HCT116 (cell line): Measurements from ENCODE around the gene AKR1B1. TPM values are rescaled to one million over a fixed set of nuclear protein-coding genes. Genes with fewer than 3 reads are reported as not detected.

Experiments used
- ATAC-seq: fragments of 200-7000 bp; cut with Tn5 transposase; 2 replicates; pipeline ENCODE4 v1.9.1; 2020; ENCODE audit warnings: mild to moderate bottlenecking, moderate library complexity
- BruUV-seq: library from RNA; stranded (reverse); fragments of 400-500 nt; replicated peaks from 2 replicates; lab custom pipeline; 2021; lab: Mats Ljungman, UMichigan
- CTCF ChIA-PET: fragments of 300-600 bp; sonication (Branson Sonifier 250); formaldehyde crosslinking; loops from one replicate; lab custom pipeline; 2021; ENCODE audit warnings: antibody characterized with exemption; lab: Charles Lee
- POLR2A ChIA-PET: fragments of 300-600, 350-600 bp; sonication (Branson Sonifier 250); formaldehyde crosslinking; loops from one replicate; lab custom pipeline; 2021; ENCODE audit warnings: antibody characterized with exemption; lab: Charles Lee
- RAD21 ChIA-PET, 2 experiments: fragments of 300-600 bp; sonication (Branson Sonifier 250); formaldehyde crosslinking; loops; one replicate each; lab custom pipeline; 2023; ENCODE audit warnings: low total read pairs in 2 of 2; ENCODE audit not compliant: uncharacterized antibody in 2 of 2, unreplicated experiment in 2 of 2, low non-redundant PET in 1 of 2; lab: Charles Lee
- DNase-seq: peaks from one replicate; pipeline ENCODE4 v3.0.0-alpha.2; 2010; ENCODE audit warnings: low read depth, low spot score
- H2AFZ ChIP-seq: fragments of 200-600 bp; shearing (Covaris generic), sonication (generic); 2 replicates; pipeline ENCODE4 v1.6.1; 2017; ENCODE audit warnings: low read depth, mixed run types, mixed read lengths, antibody characterized with exemption, low read length; ENCODE audit not compliant: poor library complexity, severe bottlenecking
- H3K27ac ChIP-seq: 2 replicates; pipeline ENCODE4 v1.5.1; 2012; ENCODE audit warnings: low read depth, low read length
- H3K27me3 ChIP-seq: fragments of 200-600 bp; sonication (generic); 2 replicates; pipeline ENCODE4 v1.6.1; 2016; ENCODE audit warnings: mixed run types, low read length, mixed read lengths; ENCODE audit not compliant: insufficient read depth
- H3K36me3 ChIP-seq, 2 experiments: fragments of 200-500 bp in 1 of 2; fragments of 200-600 bp in 1 of 2; sonication (Bioruptor generic) in 1 of 2; sonication (generic) in 1 of 2; 2 replicates each; pipeline versions ENCODE4 v1.5.1 to v1.6.1; 2014 to 2016; ENCODE audit warnings: low read length in 2 of 2, inconsistent platforms in 1 of 2, mixed read lengths in 1 of 2, mixed run types in 1 of 2; ENCODE audit not compliant: insufficient read depth in 2 of 2, control insufficient read depth in 1 of 2
- H3K4me1 ChIP-seq, 2 experiments: fragments of 200-600 bp in 1 of 2; sonication (generic) in 1 of 2; 2 replicates each; pipeline versions ENCODE4 v1.5.1 to v1.6.1; 2012 to 2017; ENCODE audit warnings: low read length in 2 of 2, inconsistent platforms in 1 of 2, mild to moderate bottlenecking in 1 of 2, mixed read lengths in 1 of 2, mixed run types in 1 of 2, moderate library complexity in 1 of 2; ENCODE audit not compliant: insufficient read depth in 2 of 2, control insufficient read depth in 1 of 2
- H3K4me2 ChIP-seq: fragments of 200-600 bp; sonication (generic); 2 replicates; pipeline ENCODE4 v1.6.1; 2017; ENCODE audit warnings: mixed run types, low read length, mixed read lengths
- H3K4me3 ChIP-seq, 2 experiments: fragments of 200-600 bp in 1 of 2; sonication (generic) in 1 of 2; replicated peaks in 1 of 2; 2 replicates each; pipeline ENCODE4 v1.5.1; 2011 to 2016; ENCODE audit warnings: low read length in 2 of 2, control low read depth in 1 of 2, low read depth in 1 of 2, mild to moderate bottlenecking in 1 of 2, mixed read lengths in 1 of 2, mixed run types in 1 of 2
- H3K79me2 ChIP-seq: fragments of 200-600 bp; sonication (generic); 2 replicates; pipeline ENCODE4 v1.6.1; 2017; ENCODE audit warnings: mild to moderate bottlenecking, mixed run types, low read length, moderate library complexity, mixed read lengths; ENCODE audit not compliant: insufficient read depth
- H3K9ac ChIP-seq: fragments of 200-600 bp; sonication (generic); 2 replicates; pipeline ENCODE4 v1.6.1; 2016; ENCODE audit warnings: low read length, mixed read lengths
- H3K9me2 ChIP-seq: fragments of 200-600 bp; sonication (generic), shearing (Covaris generic); 2 replicates; pipeline ENCODE4 v1.6.1; 2017; ENCODE audit warnings: mixed run types, mild to moderate bottlenecking, moderate library complexity; ENCODE audit not compliant: insufficient read depth
- H3K9me3 ChIP-seq, 2 experiments: fragments of 200-500 bp in 1 of 2; fragments of 200-600 bp in 1 of 2; sonication (Bioruptor generic) in 1 of 2; sonication (generic) in 1 of 2; 2 replicates each; pipeline ENCODE4 v1.6.1; 2014 to 2017; ENCODE audit warnings: low read length in 2 of 2, mixed read lengths in 2 of 2, inconsistent platforms in 1 of 2, low read depth in 1 of 2, mild to moderate bottlenecking in 1 of 2, mixed run types in 1 of 2, moderate library complexity in 1 of 2; ENCODE audit not compliant: control insufficient read depth in 1 of 2, insufficient read depth in 1 of 2
- H4K20me1 ChIP-seq: fragments of 200-600 bp; sonication (generic), shearing (Covaris generic); 2 replicates; pipeline ENCODE4 v1.6.1; 2017; ENCODE audit warnings: mixed run types, mild to moderate bottlenecking, moderate library complexity; ENCODE audit not compliant: insufficient read depth
- ATF3 ChIP-seq: IDR thresholded peaks from 2 replicates; pipeline ENCODE4 v1.6.1; 2012
- CBX3 ChIP-seq: IDR thresholded peaks from 2 replicates; pipeline ENCODE4 v1.6.1; 2012; ENCODE audit warnings: low read depth
- CTCF ChIP-seq, 3 experiments: fragments of 200-600 bp in 1 of 3; sonication (generic) in 1 of 3; IDR thresholded peaks in 2 of 3; conservative IDR thresholded peaks in 1 of 3; 2 replicates each; pipeline ENCODE4 v1.5.1; 2012 to 2017; ENCODE audit warnings: low read depth in 2 of 3, low read length in 2 of 3, antibody characterized with exemption in 1 of 3, borderline replicate concordance in 1 of 3, control low read depth in 1 of 3, mild to moderate bottlenecking in 1 of 3, mixed read lengths in 1 of 3, mixed run types in 1 of 3, moderate library complexity in 1 of 3; ENCODE audit not compliant: insufficient read depth in 1 of 3
- ELF1 ChIP-seq: IDR thresholded peaks from 2 replicates; pipeline ENCODE4 v1.6.1; 2012; ENCODE audit warnings: low read depth, borderline replicate concordance
- EZH2phosphoT487 ChIP-seq: fragments of 200-600 bp; IDR thresholded peaks from 2 replicates; pipeline ENCODE4 v1.6.1; 2018; ENCODE audit warnings: antibody characterized with exemption, borderline replicate concordance
- POLR2A ChIP-seq: IDR thresholded peaks from 2 replicates; pipeline ENCODE4 v1.7.0; 2011; ENCODE audit warnings: borderline replicate concordance; ENCODE audit not compliant: insufficient read depth, insufficient read length; ENCODE audit errors: extremely low read depth
- SIN3A ChIP-seq: IDR thresholded peaks from 2 replicates; pipeline ENCODE4 v1.6.1; 2012; ENCODE audit warnings: low read depth
- SP1 ChIP-seq: IDR thresholded peaks from 2 replicates; pipeline ENCODE4 v1.6.1; 2012; ENCODE audit warnings: low read depth
- SRF ChIP-seq: IDR thresholded peaks from 2 replicates; pipeline ENCODE4 v1.6.1; 2012; ENCODE audit warnings: low read depth
- intact Hi-C: fragments of 100-400 bp; cut with micrococcal nuclease; formaldehyde crosslinking; loops from 2 replicates; pipeline ENCODE4 v1.10.0; 2022
- total RNA-seq: library from RNA; stranded (reverse); gene quantifications from one replicate; pipeline ENCODE4 v1.2.1, GENCODE V29; 2021; ENCODE audit not compliant: unreplicated experiment

The AKR1B1 gene
- total RNA-seq, 1 experiment from 2014 or later = 56.8 TPM

GRCh38 chr7:134465491-134465890 is 6.6 kb upstream of the AKR1B1 start (continued):
- TF ChIP-seq CTCF (IDR thresholded peaks at IDR 0.05 in 2 of 3, conservative IDR thresholded peaks at IDR 0.05 in 1 of 3; ENCODE audit: borderline replicate concordance in 1 of 3, insufficient read depth in 1 of 3, low read depth in 2 of 3, low read length in 2 of 3) (no peak), EZH2phosphoT487 (no peak), SP1 (no peak), ATF3 (no peak)
- TF ChIP-seq, all 23 proteins: peak for 0

DNA sequence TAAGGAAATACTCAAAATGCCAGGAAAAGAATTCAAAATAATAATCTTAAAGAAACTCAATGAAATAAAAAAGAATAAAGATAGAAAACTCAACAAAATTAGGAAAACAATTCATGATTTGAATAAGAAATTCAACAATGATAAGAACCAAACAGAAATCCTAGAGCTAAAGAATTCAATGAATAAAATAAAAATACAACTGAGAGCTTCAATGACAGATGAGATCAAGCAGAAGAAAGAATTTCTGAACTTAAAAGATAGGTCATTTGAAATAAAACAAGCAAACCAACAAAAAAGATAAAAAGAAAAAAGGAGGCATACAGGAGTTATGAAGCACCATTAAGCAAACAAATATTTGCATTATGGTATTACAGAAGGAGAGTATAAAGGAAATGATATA is 5.6 kb upstream of the AKR1B1 start:
- H4K20me1 ChIP-seq = no peaks in the 10 kb centered on the region
- RAD21 ChIA-PET = no interaction called here
- no peaks in the 10 kb centered on the region for H3K36me3 ChIP-seq
- intact Hi-C loops = no loop called here
- no peaks in the 10 kb centered on the region for H3K9me3 ChIP-seq
- no peak overlapping the region for H3K4me2 ChIP-seq
- TF ChIP-seq SRF (no peak), SIN3A (no peak), CBX3 (0 out of 2 replicates have a peak, but pooled peaks have one; percentile 14), POLR2A (no peak), SP1 (no peak), ELF1 (no peak)
- TF ChIP-seq, all 23 proteins: peak for 1
- BruUV-seq = no TSS peak
- ChIA-PET POLR2A (no interaction called here), CTCF (no interaction called here)
- Histone ChIP-seq H2AFZ (no peak overlapping the region), H3K4me3 (no peak overlapping the region), H3K9ac (no peak overlapping the region), H3K4me1 (peaks cover 0 to 12% of the 10 kb centered on the region in 2 experiments; a peak in 2 of 4 replicates), H3K9me2 (no peaks in the 10 kb centered on the region), H3K27ac (no peak overlapping the region), H3K79me2 (no peaks in the 10 kb centered on the region), H3K27me3 (no peaks in the 10 kb centered on the region)
- DNase-seq (no peak), ATAC-seq (no peak)
